GM11168 (cell line): ENCODE measurements around the gene SLC2A6.

Experiments
- in situ Hi-C: fragments of 300-500 bp; cut with MboI; formaldehyde crosslinking; loops from one replicate; pipeline ENCODE4 v1.12.0; 2022; ENCODE audit warnings: low sequenced_read_pairs; ENCODE audit not compliant: unreplicated experiment

The SLC2A6 gene

DNA sequence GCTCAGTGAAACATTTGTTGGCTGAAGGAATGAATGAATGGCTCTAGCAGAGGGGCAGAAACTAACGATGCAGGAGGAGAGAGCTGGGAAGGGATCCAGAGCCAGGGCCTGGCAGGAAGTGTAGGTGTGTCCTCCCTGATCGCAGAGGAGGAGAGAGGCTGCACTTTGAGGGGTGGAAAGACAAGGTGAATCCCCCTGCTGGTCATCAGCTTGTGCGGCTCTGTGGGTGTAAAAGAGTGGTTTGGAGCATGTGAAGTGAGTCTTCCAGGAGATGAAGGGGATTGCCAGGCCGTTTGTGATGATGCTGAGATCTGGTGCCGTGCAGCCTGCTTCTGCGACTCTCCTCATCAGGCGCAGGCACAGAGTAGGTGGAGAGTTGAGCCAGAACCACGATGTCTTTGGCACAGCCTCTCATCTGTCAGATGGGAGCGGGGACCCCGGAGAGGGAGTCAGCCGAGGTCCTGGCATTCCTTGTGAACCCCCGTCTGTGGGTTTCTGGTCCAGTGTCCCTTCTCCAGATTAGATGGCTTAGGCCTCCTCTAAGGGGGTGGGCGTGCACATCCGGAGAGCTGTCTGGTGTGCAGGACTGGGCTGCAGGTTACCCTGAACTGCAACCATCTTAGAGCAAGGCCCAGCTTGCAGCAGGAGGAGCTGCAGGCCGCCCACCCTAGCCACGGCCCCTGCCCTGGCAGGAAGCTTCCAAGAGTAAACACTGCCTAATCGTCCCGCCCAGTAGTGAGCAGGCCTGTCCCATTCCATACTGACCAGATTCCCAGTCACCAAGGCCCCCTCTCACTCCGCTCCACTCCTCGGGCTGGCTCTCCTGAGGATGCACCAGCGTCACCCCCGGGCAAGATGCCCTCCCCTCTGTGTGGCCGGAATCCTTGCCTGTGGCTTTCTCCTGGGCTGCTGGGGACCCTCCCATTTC, 57.0 kb downstream of the SLC2A6 start, which contains the start of gene ADAMTS13:
ADAMTS13 (plus strand) TSS at position 753 of the 928 bp plus-strand sequence; CDS start at position 830, 77 bp downstream.
- in situ Hi-C loops, result no loop called here
